B cell (primary cell): ENCODE data around the gene TAF12. TPM values are rescaled to one million over a fixed set of nuclear protein-coding genes. Genes with fewer than 3 reads are reported as not detected.

Source experiments
- ATAC-seq: fragments of 200-7000 bp; cut with Tn5 transposase; one replicate; pipeline ENCODE4 v1.10.0; 2021; ENCODE audit warnings: low read depth, mild to moderate bottlenecking, moderate number of reproducible peaks, moderate library complexity
- CTCF ChIA-PET: fragments of 350-600 bp; sonication (Branson Sonifier 250); formaldehyde crosslinking; loops from one replicate; lab custom pipeline; 2021; ENCODE audit warnings: antibody characterized with exemption, inconsistent platforms; lab: Charles Lee
- POLR2A ChIA-PET: fragments of 350-600 bp; sonication (Branson Sonifier 250); formaldehyde crosslinking; loops from one replicate; lab custom pipeline; 2021; ENCODE audit warnings: antibody characterized with exemption; lab: Charles Lee
- DNase-seq: peaks from one replicate; pipeline ENCODE4 v3.0.0; 2013
- H2AFZ ChIP-seq: 2 replicates; pipeline ENCODE4 v1.6.1; 2012; ENCODE audit warnings: mild to moderate bottlenecking, low read depth, low read length; ENCODE audit not compliant: insufficient read depth, poor library complexity, severe bottlenecking
- H3K27ac ChIP-seq, 2 donors: 1 replicate in 1 of 2; 2 replicates in 1 of 2; pipeline ENCODE4 v1.5.1; 2012 to 2013; ENCODE audit warnings: low read length in 2 of 2, mild to moderate bottlenecking in 2 of 2, moderate library complexity in 1 of 2
- H3K27me3 ChIP-seq, 4 experiments: fragments of 200-600 bp in 1 of 4; sonication (generic) in 1 of 4; replicated peaks in 1 of 4; 1 replicate in 2 of 4; 2 replicates in 2 of 4; pipeline versions ENCODE4 v1.6.1 to v1.7.0; 2013 to 2016; ENCODE audit warnings: low read length in 3 of 4, mild to moderate bottlenecking in 2 of 4, mixed read lengths in 1 of 4, moderate library complexity in 1 of 4; ENCODE audit not compliant: insufficient read depth in 4 of 4, control insufficient read depth in 3 of 4; ENCODE audit errors: control extremely low read depth in 1 of 4
- H3K36me3 ChIP-seq, 2 experiments: replicated peaks in 1 of 2; 1 replicate in 1 of 2; 2 replicates in 1 of 2; pipeline versions ENCODE4 v1.6.1 to v1.7.1; 2013; ENCODE audit warnings: low read length in 1 of 2; ENCODE audit not compliant: insufficient read depth in 2 of 2, control insufficient read depth in 1 of 2; ENCODE audit errors: control extremely low read depth in 1 of 2, extremely low read depth in 1 of 2
- H3K4me1 ChIP-seq, 2 donors: fragments of 200-600 bp in 1 of 2; sonication (generic) in 1 of 2; 1 replicate in 1 of 2; 2 replicates in 1 of 2; pipeline versions ENCODE4 v1.5.1 to v1.6.1; 2013 to 2017; ENCODE audit warnings: low read length in 2 of 2; ENCODE audit not compliant: control insufficient read depth in 2 of 2, insufficient read depth in 2 of 2
- H3K4me2 ChIP-seq: replicated peaks from 2 replicates; pipeline ENCODE3; 2012; ENCODE audit warnings: mild to moderate bottlenecking, low read depth, low read length; ENCODE audit not compliant: poor library complexity, severe bottlenecking
- H3K4me3 ChIP-seq, 5 experiments: fragments of 200-600 bp in 1 of 5; sonication (generic) in 1 of 5; 1 replicate in 3 of 5; 2 replicates in 2 of 5; pipeline versions ENCODE4 v1.5.1 to v1.7.0; 2011 to 2016; ENCODE audit warnings: low read length in 4 of 5, mild to moderate bottlenecking in 4 of 5, low read depth in 2 of 5, control low read depth in 1 of 5, moderate library complexity in 1 of 5; ENCODE audit not compliant: insufficient read depth in 1 of 5; ENCODE audit errors: control extremely low read depth in 1 of 5, extremely low read depth in 1 of 5
- H3K79me2 ChIP-seq: fragments of 200-600 bp; sonication (generic); one replicate; pipeline ENCODE4 v1.6.0; 2016; ENCODE audit warnings: low read length; ENCODE audit not compliant: control insufficient read depth, insufficient read depth
- H3K9ac ChIP-seq: fragments of 200-600 bp; sonication (generic); 2 replicates; pipeline ENCODE4 v1.6.1; 2017; ENCODE audit warnings: mild to moderate bottlenecking, low read length, moderate library complexity
- H3K9me3 ChIP-seq, 3 donors: one replicate each; pipeline versions ENCODE4 v1.6.1 to v1.7.1; 2013; ENCODE audit warnings: low read length in 2 of 3; ENCODE audit not compliant: control insufficient read depth in 2 of 3, insufficient read depth in 1 of 3; ENCODE audit errors: control extremely low read depth in 1 of 3
- H4K20me1 ChIP-seq: 2 replicates; pipeline ENCODE4 v1.6.0; 2012; ENCODE audit warnings: mild to moderate bottlenecking, low read length; ENCODE audit not compliant: insufficient read depth, control insufficient read depth, poor library complexity, severe bottlenecking
- H3K27ac Mint-ChIP-seq: one replicate; pipeline ENCODE4 v1.8.0; 2021; ENCODE audit warnings: mixed read lengths
- H3K27me3 Mint-ChIP-seq: one replicate; pipeline ENCODE4 v1.8.0; 2021; ENCODE audit warnings: mixed read lengths
- H3K4me1 Mint-ChIP-seq: one replicate; pipeline ENCODE4 v1.8.0; 2021; ENCODE audit warnings: mixed read lengths
- H3K4me3 Mint-ChIP-seq: one replicate; pipeline ENCODE4 v1.8.0; 2021; ENCODE audit warnings: mixed read lengths
- H3K9me3 Mint-ChIP-seq: one replicate; pipeline ENCODE4 v1.8.0; 2022; ENCODE audit warnings: mixed read lengths; ENCODE audit not compliant: insufficient read depth
- EZH2 ChIP-seq: IDR thresholded peaks from 2 replicates; pipeline ENCODE4 v1.6.1; 2012; ENCODE audit warnings: borderline replicate concordance, low read depth, mild to moderate bottlenecking, moderate library complexity, low read length; ENCODE audit not compliant: insufficient read depth, poor library complexity, severe bottlenecking
- WGBS: methylation state at CpG from one replicate; pipeline ENCODE4 v1.1.5; 2013; ENCODE audit warnings: missing lambda C conversion rate; ENCODE audit not compliant: insufficient coverage; 5-methylcytosine and 5-hydroxymethylcytosine counted together
- intact Hi-C: fragments of 100-400 bp; cut with micrococcal nuclease; formaldehyde crosslinking; loops from one replicate; pipeline ENCODE4 v1.10.0; 2022
- polyA plus RNA-seq: library from polyadenylated mRNA; depleted of rRNA; stranded (reverse); fragments of >200 nt; gene quantifications from 2 replicates; pipeline ENCODE4 v1.2.3, GENCODE V29; 2012
- total RNA-seq, 2 donors: library from RNA; stranded (reverse); fragments of 120-200 nt in 1 of 2; gene quantifications; 1 replicate in 1 of 2; 2 replicates in 1 of 2; pipeline versions ENCODE4 v1.2.3 to v1.2.4, GENCODE V29; 2013 to 2022
- TF ChIP-seq, protein P1 (sequence below): fragments of 200-600 bp; IDR thresholded peaks from one replicate; pipeline ENCODE4 v1.8.0; 2022; ENCODE audit warnings: antibody characterized with exemption, mild to moderate bottlenecking

TAF12 gene
- total and polyA plus RNA-seq, 2 donors (not counting 1 experiment from before 2014, with no cell fraction given): 15.8 to 19.1 TPM

DNA sequence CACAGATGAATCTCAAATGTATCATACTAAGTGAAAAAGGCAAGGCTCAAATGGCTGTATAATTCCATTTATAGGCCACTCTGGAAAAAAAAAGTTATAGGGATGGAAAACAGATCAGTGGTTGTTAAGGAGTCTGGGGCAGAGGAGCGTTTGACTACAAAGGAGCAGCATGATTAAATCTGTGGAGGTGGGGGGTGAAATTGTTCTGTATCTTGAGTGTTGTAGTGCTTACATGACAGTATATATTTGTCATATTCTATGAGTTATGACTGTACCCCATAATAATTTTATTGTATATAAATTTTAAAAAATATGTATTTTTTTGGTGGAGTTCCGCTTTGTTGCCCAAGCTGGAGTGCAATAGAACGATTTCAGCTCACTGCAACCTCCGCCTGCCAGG lies 10.3 kb downstream of the TAF12 start:
- intact Hi-C loops: no loop called here
- TF ChIP-seq, protein P1, sequence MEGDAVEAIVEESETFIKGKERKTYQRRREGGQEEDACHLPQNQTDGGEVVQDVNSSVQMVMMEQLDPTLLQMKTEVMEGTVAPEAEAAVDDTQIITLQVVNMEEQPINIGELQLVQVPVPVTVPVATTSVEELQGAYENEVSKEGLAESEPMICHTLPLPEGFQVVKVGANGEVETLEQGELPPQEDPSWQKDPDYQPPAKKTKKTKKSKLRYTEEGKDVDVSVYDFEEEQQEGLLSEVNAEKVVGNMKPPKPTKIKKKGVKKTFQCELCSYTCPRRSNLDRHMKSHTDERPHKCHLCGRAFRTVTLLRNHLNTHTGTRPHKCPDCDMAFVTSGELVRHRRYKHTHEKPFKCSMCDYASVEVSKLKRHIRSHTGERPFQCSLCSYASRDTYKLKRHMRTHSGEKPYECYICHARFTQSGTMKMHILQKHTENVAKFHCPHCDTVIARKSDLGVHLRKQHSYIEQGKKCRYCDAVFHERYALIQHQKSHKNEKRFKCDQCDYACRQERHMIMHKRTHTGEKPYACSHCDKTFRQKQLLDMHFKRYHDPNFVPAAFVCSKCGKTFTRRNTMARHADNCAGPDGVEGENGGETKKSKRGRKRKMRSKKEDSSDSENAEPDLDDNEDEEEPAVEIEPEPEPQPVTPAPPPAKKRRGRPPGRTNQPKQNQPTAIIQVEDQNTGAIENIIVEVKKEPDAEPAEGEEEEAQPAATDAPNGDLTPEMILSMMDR: no peak
- no peak for TF ChIP-seq EZH2
- DNase-seq (no peak), ATAC-seq (no peak)
- Histone ChIP-seq H3K4me2 (no peak overlapping the region), H3K9me3 (no peaks in the 10 kb centered on the region), H3K27me3 (no peaks in the 10 kb centered on the region), H3K4me1 (no peaks in the 10 kb centered on the region), H3K4me3 (no peak overlapping the region), H3K79me2 (peaks cover 37% of the 10 kb centered on the region), H4K20me1 (no peaks in the 10 kb centered on the region), H3K36me3 (no peaks in the 10 kb centered on the region), H3K9ac (no peak overlapping the region), H2AFZ (no peak overlapping the region), H3K27ac (no peak overlapping the region)
- Mint-ChIP-seq H3K4me3 (no peak overlapping the region), H3K4me1 (peaks cover 6% of the 10 kb centered on the region), H3K27me3 (no peaks in the 10 kb centered on the region), H3K27ac (peak overlapping the region; percentile 61), H3K9me3 (no peaks in the 10 kb centered on the region)
- WGBS: 93% methylated on average over 2 of the region's 4 CpGs
- ChIA-PET CTCF (interaction anchor here (0.6 to 1.3 kb wide), 2 partner anchors 195 to 1714 kb away, joined by 3 read pairs; no protein-coding TSS in a partner anchor), POLR2A (no interaction called here)

DNA sequence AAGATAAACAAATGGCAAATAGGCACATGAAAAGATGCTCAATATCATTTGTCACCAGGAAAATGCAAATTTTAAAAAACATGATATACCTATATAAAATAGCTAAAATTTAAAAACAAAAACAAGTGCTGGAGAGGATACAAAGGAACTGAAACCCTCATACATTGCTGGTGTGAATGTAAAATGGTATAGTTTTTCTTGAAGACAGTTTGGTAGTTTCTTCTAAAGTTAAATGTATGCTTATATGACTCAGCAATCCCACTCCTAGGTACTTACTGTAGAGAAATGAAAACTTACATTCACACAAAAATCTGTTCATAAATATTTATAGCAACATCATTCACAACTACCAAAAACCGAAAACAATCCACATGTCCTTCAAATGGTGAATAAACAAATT lies 11.2 kb downstream of the TAF12 start:
- H3K79me2 ChIP-seq: peaks cover 29% of the 10 kb centered on the region
- no peak overlapping the region for H3K27ac ChIP-seq
- no peak overlapping the region for H2AFZ ChIP-seq
- ChIA-PET CTCF (interaction anchor here (0.9 to 1.3 kb wide), 2 partner anchors 250 to 410 kb away, joined by 3 read pairs; no protein-coding TSS in a partner anchor), POLR2A (interaction anchor here (0.5 kb wide), 1 partner anchor 17 kb away, joined by 3 read pairs; the partner anchor contains the start of gene RNU11)
- DNase-seq (no peak), ATAC-seq (no peak)
- H3K4me3 ChIP-seq: no peak overlapping the region
- Mint-ChIP-seq H3K27ac (no peak overlapping the region), H3K9me3 (no peaks in the 10 kb centered on the region), H3K4me3 (no peak overlapping the region), H3K4me1 (peaks cover 3% of the 10 kb centered on the region), H3K27me3 (no peaks in the 10 kb centered on the region)
- no peak overlapping the region for H3K4me2 ChIP-seq
- no peak overlapping the region for H3K9ac ChIP-seq
- no peaks in the 10 kb centered on the region for H3K27me3 ChIP-seq
- H3K36me3 ChIP-seq: no peaks in the 10 kb centered on the region
- no CpG with 5 or more reads among the region's 1 CpG for WGBS
- intact Hi-C loops: no loop called here
- TF ChIP-seq, protein P1: no peak
- TF ChIP-seq EZH2: no peak
- H3K9me3 ChIP-seq: no peaks in the 10 kb centered on the region
- no peaks in the 10 kb centered on the region for H3K4me1 ChIP-seq
- H4K20me1 ChIP-seq: no peaks in the 10 kb centered on the region
